GM12892 (cell line): ENCODE measurements around the gene RASD1.

ENCODE experiments used
- DNase-seq: peaks from one replicate; pipeline ENCODE4 v3.0.0; 2011; ENCODE audit not compliant: insufficient read length
- FAIRE-seq: peaks from 2 replicates; lab custom pipeline; 2011; peaks lifted over from hg19 to GRCh38; lab: Jason Lieb, UNC
- POLR2A ChIP-seq: IDR thresholded peaks from 2 replicates; pipeline ENCODE4 v1.6.1; 2011; ENCODE audit warnings: low read depth, low read length, control low read depth
- POLR2AphosphoS5 ChIP-seq: IDR thresholded peaks from 2 replicates; pipeline ENCODE4 v1.6.1; 2011; ENCODE audit warnings: low read depth, low read length, control low read depth
- TAF1 ChIP-seq: IDR thresholded peaks from 2 replicates; pipeline ENCODE4 v1.6.1; 2011; ENCODE audit warnings: low read depth, mild to moderate bottlenecking, control low read depth, low read length, borderline replicate concordance

The RASD1 gene

DNA sequence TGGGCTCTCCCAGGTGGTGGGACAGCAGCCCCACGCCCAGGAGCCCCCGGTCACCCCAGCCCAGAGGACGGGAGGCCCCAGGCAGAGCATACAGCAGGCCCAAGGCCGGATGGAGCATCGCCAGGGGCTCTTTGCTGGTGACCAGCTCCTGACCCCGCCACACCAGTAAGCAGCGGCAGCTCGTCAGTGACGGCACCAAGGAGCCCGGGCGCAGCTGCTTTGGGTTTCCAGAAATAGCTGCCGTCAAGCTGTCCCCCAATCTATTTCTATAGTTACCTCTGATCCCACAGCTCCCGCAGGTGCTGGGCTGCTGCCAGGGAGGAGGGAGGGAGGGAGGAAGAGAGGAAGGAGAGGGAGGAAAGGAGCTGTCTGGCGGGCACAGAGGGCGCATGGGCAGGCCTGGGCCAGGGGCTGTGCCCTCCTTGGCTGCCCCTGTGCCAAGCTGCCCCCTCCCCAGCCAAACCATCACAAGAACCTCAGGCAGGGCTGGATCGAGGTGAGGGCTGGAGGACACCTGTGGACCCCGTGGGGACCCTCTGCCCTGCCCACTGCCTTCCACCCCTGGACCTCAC, 10.8 kb upstream of the RASD1 start:
- no peak for FAIRE-seq
- no peak for TF ChIP-seq TAF1
- TF ChIP-seq POLR2A, result no peak
- TF ChIP-seq POLR2AphosphoS5, result no peak
- no peak for DNase-seq

DNA sequence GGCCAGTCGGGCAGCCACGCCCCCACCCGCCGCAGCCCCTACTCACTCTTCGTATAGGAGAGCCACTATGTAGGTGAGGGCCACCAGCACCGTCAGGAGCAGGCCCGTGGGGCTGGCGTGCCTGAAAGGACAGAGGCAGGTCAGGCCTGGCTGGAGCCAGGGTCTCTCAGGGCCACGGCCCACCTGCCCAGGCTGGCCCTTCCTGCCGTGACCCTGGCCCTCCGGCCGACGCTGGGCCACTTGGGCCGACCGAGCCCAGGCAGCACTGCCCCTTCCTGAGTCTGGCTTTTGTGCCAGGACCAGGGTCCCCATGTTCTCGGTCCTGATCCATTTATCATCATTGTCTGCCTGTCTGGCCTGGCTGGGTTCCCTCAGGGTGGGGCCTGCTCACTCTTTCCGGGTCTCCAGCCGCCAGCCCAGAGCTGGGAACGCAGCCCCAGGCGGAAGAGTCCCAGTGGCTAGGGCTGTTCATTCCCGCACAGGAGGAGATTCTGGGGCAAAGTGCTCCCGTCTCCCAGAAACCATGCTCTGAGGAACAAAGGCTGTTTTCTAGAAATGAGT, 10.1 kb upstream of the RASD1 start:
- TF ChIP-seq TAF1 (no peak), POLR2AphosphoS5 (no peak), POLR2A (no peak)
- DNase-seq (no peak), FAIRE-seq (no peak)

DNA sequence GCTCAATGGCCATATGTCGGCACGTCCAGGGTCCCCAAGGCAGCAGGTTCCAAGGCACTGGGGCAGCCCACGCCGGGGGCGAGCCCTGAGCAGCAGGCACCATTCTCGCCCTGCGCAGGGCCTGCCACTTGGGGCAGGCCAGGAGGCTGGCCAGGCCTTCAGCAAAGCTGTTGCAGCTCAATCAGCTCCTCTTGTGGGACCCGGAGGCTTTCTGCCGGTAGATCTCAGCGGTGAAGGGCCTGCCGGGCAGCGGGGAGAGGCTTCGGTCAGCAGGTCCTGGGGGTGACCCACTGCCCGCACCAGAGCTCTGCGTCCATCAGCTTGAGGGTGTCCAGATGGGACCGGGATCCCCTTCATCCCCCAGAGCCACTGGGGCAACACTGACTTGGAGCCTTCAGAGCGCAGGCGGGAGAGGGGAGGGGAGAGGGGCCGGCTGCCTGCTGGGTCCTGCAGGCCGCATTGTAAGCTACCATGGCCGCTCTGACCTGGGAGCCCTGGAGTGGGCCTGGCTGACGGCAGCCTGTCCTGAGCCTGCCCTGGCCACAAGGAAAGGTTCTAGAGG, 9.5 kb upstream of the RASD1 start:
- TF ChIP-seq TAF1, result no peak
- no peak for TF ChIP-seq POLR2AphosphoS5
- TF ChIP-seq POLR2A, result no peak
- DNase-seq, result no peak
- no peak for FAIRE-seq

DNA sequence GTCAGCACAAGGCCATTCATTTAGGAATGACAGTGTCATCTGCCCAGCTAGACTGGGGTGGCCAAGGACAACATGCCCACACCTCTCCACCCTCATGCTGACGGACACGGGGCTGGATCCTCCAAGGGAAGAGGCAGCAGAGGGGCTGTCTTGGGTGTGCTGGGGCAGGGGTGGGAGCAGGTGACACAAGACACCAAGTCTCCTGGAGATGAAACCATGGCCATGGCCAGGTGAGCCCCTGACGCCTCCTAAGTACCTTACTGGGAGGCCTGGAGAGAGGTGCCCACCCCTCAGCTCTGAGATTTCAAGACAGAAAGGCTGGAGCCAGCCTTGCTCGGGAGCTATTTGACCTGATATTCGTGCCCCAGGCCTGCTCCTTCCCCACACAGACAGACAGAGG, 9.0 kb upstream of the RASD1 start:
- FAIRE-seq, result no peak
- no peak for DNase-seq
- TF ChIP-seq TAF1 (no peak), POLR2A (no peak), POLR2AphosphoS5 (no peak)

DNA sequence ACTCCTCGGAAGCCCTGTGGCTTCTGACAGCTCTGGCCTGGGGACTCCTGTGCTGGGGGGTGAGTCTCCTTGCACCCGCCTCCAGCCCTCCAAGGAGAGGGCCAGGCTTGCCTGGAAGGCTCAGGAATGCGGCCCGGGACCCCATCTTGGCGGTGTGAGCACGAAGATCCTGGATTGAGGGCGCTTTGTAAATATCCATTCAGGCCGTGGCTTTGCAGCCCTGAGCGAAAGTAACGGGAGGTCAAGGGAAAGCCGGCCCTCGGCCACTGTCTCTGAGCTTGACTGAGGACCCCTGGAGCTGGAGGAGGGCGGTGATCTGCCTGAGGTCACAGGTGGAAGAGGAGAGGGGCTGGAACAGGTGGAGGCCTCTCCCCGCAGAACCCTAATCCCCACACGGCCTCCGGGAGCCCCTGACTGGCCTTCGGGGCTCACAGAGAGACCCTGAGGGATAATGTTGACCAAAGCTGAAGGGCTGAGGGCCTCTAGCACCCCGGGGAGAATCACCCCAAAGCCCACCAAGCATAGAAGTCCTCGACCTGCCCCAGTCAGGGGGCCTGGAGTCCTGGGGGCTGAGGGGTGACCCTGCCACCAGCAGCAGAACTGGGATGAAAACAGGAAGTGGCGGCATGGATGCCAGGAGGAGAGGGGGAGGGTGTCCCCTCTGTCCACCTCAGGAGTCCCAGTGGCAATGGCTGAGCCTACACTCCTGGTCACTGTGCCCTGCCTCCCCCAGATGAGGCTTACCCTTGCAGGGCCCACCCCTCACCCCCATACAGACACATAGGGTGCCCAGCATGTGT, 8.3 kb upstream of the RASD1 start:
- TF ChIP-seq POLR2A (no peak), TAF1 (no peak), POLR2AphosphoS5 (no peak)
- DNase-seq (no peak), FAIRE-seq (no peak)

DNA sequence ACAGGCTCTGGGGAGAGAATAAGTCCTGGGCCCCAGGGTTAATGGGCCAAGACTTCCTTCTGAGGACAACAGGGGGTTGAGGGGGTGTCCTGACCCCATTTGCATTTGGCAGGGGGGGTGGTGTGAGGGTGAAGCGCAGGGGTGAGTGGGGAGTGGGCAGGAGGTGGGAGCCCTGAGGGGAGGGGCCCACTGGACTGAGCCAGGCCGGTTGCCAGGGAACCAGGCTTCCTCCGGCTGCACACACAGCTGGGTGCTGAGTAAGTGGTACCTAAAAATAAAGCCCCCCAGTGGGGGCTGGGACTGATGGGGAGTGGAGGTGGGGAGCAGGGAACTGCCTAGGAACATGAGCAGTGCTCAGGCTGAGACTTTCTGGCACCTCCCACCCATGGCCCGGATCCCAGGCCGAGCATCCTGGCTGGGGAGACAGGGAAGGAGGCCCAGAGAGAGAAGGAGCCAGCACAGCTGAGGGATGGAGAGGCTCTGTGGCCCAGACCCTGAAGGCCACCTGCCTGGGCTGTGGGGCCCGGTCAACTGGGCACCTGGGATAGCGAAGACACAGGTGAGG, 7.5 kb upstream of the RASD1 start:
- FAIRE-seq, result no peak
- no peak for DNase-seq
- TF ChIP-seq POLR2AphosphoS5, result no peak
- TF ChIP-seq POLR2A, result no peak
- no peak for TF ChIP-seq TAF1

DNA sequence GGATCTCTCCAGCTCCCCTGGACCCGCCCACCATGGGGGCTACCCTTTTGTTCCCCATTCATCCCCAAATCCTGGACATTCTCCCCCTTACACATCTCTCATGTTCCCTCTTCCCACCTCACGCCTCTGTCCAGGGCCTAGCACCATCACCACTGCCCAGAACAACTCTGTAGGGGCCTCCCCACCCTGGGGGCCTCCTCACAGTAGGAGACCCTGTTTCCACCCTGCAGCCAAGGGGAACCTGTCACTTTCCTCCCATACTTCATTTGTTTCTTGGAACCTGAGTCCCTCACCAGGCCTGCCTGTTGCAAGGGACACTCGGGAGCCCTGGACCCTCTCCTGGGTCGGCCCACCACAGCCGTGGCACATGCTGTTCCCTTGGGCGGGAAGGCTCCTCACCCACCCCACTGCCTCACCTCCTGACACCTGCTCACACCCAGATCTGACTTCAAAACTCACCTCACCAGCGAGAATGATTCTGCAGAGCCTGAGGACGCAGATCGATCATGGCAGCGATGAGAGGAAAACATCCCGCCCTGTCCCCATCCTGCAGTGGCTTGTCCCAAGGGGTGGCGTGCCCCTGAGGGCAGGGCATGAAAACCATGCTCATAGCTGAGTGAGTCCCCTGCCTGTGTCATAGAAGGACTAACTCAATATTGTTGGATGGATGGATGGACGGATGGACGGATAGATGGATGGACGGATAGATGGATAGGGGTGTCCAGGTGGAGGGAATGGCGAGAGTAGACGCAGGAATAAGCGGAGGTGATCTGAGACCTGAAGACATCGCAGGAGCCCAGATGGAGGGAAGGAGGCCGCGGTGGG, 6.8 kb upstream of the RASD1 start:
- DNase-seq (no peak), FAIRE-seq (no peak)
- no peak for TF ChIP-seq TAF1
- TF ChIP-seq POLR2AphosphoS5, result no peak
- TF ChIP-seq POLR2A, result no peak

DNA sequence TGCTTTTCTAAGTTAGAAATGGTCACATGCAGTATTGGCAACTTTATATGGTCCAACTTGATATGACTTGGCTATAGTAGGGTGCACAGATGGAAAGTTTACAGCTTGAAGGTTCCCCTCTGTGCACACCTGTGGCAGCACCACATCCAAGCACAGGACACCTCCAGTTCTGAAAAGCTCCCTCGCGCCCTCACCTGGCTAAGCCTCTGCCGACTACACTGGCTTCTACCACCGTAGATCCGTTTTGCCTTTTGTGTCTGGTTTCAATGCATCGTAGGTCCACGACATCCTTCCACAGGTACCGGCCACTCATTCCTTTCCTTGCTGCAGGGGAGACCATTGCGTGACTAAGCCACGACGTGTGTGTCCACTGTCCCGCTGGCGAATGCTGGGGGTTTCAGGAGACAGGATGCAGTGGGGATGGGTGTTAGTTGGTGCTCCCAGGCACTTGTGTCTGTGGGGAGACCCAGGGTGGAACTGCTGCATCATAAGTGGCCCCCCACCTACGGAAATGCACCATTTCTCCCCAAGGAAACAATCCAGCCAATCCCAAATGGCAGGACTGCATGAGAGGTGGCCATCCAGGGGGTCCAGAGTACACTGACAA, 4.9 kb upstream of the RASD1 start:
- TF ChIP-seq POLR2A (no peak), POLR2AphosphoS5 (no peak), TAF1 (no peak)
- no peak for FAIRE-seq
- no peak for DNase-seq

DNA sequence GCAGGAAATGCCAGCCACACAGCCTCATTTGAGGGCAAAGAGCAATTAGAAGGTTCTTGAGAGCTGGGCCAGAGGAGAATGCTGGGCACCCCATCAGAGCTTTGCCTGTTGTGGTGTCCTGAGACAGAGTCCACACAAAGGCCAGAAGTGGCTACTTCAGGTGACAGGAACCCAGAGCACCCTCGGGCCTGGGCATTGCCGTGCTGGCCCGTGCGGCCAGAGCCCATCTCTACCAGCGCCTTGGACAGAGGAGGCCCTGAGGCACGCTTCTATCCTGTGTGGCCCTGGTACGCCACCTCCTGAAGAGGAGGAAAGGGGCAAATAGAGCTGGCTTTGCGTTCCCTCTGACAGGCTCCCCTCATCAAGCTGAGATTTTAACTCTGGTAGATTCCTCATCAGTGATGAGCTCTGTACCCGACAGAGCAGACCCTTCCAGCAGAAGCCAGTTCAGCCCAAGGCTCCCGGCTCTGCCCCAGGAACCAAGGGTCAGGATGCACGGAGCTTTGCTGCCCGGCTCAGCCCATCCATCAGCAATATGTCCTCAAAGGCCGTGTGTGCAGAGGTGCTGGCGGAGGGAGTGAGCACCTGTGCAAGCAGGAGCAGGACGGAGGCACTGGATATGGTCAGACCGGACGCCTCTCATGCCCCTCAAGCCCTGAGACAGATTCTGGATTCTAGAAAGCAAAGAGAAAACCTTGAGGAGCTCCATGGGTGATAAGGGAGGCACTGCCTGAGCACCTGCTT, 3.4 kb upstream of the RASD1 start:
- DNase-seq, result no peak
- TF ChIP-seq TAF1 (no peak), POLR2A (no peak), POLR2AphosphoS5 (no peak)
- FAIRE-seq, result no peak

DNA sequence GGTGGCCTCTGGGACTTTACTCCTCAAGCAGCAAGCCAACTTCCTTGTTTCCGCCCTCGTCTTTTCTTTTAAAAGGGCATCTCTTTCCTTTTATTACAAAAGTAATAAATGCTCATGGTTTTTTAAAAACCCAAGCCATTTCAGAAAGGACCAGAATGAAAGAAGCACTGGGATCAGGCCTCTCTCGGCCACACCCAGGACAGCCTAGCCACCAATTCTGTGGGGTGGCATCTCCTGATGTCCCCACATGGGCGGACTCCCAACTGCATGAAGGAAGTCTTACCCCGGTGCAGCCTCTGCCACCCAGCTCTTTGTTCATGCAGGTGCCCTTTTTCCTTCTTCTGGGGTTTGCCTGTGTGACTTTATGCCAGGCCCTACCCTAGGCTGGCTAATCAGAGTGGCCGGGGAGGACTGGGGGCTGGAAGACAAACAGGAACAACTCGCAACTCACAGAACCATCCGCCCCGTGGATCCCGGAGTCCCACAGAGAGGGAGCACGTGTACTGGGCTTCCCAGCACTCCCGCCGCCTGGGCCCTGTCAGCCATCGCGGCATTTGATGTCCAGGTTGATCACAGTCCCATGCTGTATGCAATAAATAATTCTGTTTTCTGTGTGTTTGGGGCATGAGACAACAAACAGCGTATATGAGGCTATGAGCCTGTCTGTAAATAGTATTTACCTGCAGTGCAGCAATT, 2.6 kb upstream of the RASD1 start:
- FAIRE-seq (no peak), DNase-seq (no peak)
- TF ChIP-seq POLR2AphosphoS5 (no peak), TAF1 (no peak), POLR2A (no peak)
